Middle frontal gyrus (tissue), 1 donor: ENCODE measurements around the gene SLC28A2.
A peak's percentile ranks its signal among the peaks of the same experiment; 100 is the strongest.
"Not testable (repeated sequence)": the region's sequence is repeated elsewhere in the genome, so short reads cannot be mapped to it uniquely, and the experiment has no call there.

Experiments used
- DNase-seq: peaks from one replicate; pipeline ENCODE4 v3.0.0-alpha.2; 2015; ENCODE audit warnings: low spot score; ENCODE audit errors: extremely low spot score

Gene SLC28A2

GRCh38 chr15:45259796-45260195 is 7.8 kb downstream of the SLC28A2 start:
- DNase-seq = no peak

- no peak for DNase-seq
Measured at GRCh38 chr15:45262906-45263461, 10.9 kb downstream of the SLC28A2 start.

- DNase-seq = no peak
Measured at GRCh38 chr15:45263854-45264253, 11.8 kb downstream of the SLC28A2 start.

GRCh38 chr15:45265506-45265905 is 13.5 kb downstream of the SLC28A2 start:
- no peak for DNase-seq

- no peak for DNase-seq
Measured at GRCh38 chr15:45268135-45268534, 16.1 kb downstream of the SLC28A2 start.

- DNase-seq = no peak
Measured at GRCh38 chr15:45274636-45275380, 22.8 kb downstream of the SLC28A2 start.

GRCh38 chr15:45276831-45277230 is 24.8 kb downstream of the SLC28A2 start:
- DNase-seq = no peak

- peak; percentile 98 for DNase-seq
Measured at GRCh38 chr15:45279024-45279698, 27.1 kb downstream of the SLC28A2 start.

- no peak for DNase-seq
Measured at GRCh38 chr15:45285413-45285812, 33.4 kb downstream of the SLC28A2 start.

- DNase-seq = no peak
Measured at GRCh38 chr15:45287390-45287956, 35.4 kb downstream of the SLC28A2 start.

- no peak for DNase-seq
Measured at GRCh38 chr15:45288947-45289346, 36.9 kb downstream of the SLC28A2 start.

GRCh38 chr15:45291822-45292582 is 40.0 kb downstream of the SLC28A2 start:
- no peak for DNase-seq

GRCh38 chr15:45293326-45293725 is 41.3 kb downstream of the SLC28A2 start:
- DNase-seq = not testable (repeated sequence)

GRCh38 chr15:45298964-45299378 is 46.9 kb downstream of the SLC28A2 start:
- DNase-seq = not testable (repeated sequence)

- no peak for DNase-seq
Measured at GRCh38 chr15:45304711-45305110, 52.7 kb downstream of the SLC28A2 start.

- no peak for DNase-seq
Measured at GRCh38 chr15:45306105-45306504, 54.1 kb downstream of the SLC28A2 start.

GRCh38 chr15:45307230-45307924 is 55.3 kb downstream of the SLC28A2 start:
- peak; percentile 9 for DNase-seq

- DNase-seq = not testable (repeated sequence)
Measured at GRCh38 chr15:45314117-45314516, 62.1 kb downstream of the SLC28A2 start.

GRCh38 chr15:45314960-45315359 is 62.9 kb downstream of the SLC28A2 start:
- no peak for DNase-seq

- DNase-seq = no peak
Measured at GRCh38 chr15:45319472-45320214, 67.6 kb downstream of the SLC28A2 start.
